H1 (cell line): ENCODE measurements around the gene AMMECR1L. TPM values are rescaled to one million over a fixed set of nuclear protein-coding genes. Genes with fewer than 3 reads are reported as not detected.

Source experiments
- CHD1 ChIP-seq: IDR thresholded peaks from 2 replicates; pipeline ENCODE4 v1.6.1; 2012; ENCODE audit warnings: low read depth, low read length, improper control_type of control experiment
- HDAC6 ChIP-seq: IDR thresholded peaks from one replicate; pipeline ENCODE4 v1.7.1; 2012; ENCODE audit warnings: low read depth, mild to moderate bottlenecking, inconsistent platforms, low read length, moderate library complexity
- KDM1A ChIP-seq: fragments of 200-600, 300-600 bp; sonication (generic); IDR thresholded peaks from 2 replicates; pipeline ENCODE4 v1.7.1; 2016; ENCODE audit warnings: mild to moderate bottlenecking, low read length, borderline replicate concordance
- MAX ChIP-seq: IDR thresholded peaks from 2 replicates; pipeline ENCODE4 v1.6.1; 2012; ENCODE audit warnings: inconsistent platforms
- POU5F1 ChIP-seq: IDR thresholded peaks from 2 replicates; pipeline ENCODE4 v1.6.1; 2011; ENCODE audit warnings: low read depth, mild to moderate bottlenecking, low read length, moderate library complexity
- TCF12 ChIP-seq: IDR thresholded peaks from 2 replicates; pipeline ENCODE4 v1.6.1; 2011; ENCODE audit warnings: low read depth, mild to moderate bottlenecking, low read length
- polyA plus RNA-seq, 7 experiments: library from polyadenylated mRNA; depleted of rRNA in 3 of 7; stranded (reverse) in 5 of 7; unstranded in 2 of 7; fragments of >200 nt in 5 of 7; fragments of 200-250 nt in 2 of 7; gene quantifications; 1 replicate in 5 of 7; 2 replicates in 1 of 7; 4 replicates in 1 of 7; pipeline versions ENCODE4 v1.2.1 to v1.2.3, GENCODE V29; 2011 to 2013; ENCODE audit warnings: missing spikeins in 2 of 7, mixed read lengths in 2 of 7
- total RNA-seq: library from RNA; stranded (reverse); fragmentation: NEBNext Ultra II Directional; extraction: Animal tissue kit (Norgen Biotek cat#: 25700); gene quantifications from 2 replicates; pipeline ENCODE4 v1.2.1, GENCODE V29; 2021
- TF ChIP-seq, protein P1 (sequence below): fragments of 300-600 bp; sonication (generic); IDR thresholded peaks from 2 replicates; pipeline ENCODE4 v1.7.1; 2012; ENCODE audit warnings: low read length, moderate library complexity, mild to moderate bottlenecking, inconsistent platforms; ENCODE audit not compliant: insufficient replicate concordance

AMMECR1L gene
- total and polyA plus RNA-seq, 2 of the 8 experiments (the other 6 are each of a cell fraction or from before 2014, with no cell fraction given), result 10.1 to 18.8 TPM

DNA sequence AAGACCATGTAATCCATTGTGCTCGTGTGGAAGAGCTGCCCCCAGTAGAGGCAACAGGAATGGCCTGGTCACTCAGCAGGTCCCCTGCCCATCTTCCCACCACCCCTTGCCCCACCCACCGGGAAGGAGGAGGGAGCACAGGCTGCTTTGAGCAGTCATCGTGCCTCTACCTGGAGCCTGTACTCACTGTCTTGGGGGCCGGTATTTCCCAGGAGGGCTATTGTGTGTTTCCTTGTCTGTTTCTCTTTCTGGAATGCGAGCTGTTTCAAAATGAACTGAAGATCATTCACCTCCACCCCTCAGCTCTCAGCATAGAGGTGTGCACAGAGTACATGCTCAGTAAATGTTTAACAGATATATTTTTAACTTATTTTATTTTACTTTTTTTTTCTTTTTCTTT lies 7.7 kb upstream of the AMMECR1L start (continued):
- TF ChIP-seq, protein P1, sequence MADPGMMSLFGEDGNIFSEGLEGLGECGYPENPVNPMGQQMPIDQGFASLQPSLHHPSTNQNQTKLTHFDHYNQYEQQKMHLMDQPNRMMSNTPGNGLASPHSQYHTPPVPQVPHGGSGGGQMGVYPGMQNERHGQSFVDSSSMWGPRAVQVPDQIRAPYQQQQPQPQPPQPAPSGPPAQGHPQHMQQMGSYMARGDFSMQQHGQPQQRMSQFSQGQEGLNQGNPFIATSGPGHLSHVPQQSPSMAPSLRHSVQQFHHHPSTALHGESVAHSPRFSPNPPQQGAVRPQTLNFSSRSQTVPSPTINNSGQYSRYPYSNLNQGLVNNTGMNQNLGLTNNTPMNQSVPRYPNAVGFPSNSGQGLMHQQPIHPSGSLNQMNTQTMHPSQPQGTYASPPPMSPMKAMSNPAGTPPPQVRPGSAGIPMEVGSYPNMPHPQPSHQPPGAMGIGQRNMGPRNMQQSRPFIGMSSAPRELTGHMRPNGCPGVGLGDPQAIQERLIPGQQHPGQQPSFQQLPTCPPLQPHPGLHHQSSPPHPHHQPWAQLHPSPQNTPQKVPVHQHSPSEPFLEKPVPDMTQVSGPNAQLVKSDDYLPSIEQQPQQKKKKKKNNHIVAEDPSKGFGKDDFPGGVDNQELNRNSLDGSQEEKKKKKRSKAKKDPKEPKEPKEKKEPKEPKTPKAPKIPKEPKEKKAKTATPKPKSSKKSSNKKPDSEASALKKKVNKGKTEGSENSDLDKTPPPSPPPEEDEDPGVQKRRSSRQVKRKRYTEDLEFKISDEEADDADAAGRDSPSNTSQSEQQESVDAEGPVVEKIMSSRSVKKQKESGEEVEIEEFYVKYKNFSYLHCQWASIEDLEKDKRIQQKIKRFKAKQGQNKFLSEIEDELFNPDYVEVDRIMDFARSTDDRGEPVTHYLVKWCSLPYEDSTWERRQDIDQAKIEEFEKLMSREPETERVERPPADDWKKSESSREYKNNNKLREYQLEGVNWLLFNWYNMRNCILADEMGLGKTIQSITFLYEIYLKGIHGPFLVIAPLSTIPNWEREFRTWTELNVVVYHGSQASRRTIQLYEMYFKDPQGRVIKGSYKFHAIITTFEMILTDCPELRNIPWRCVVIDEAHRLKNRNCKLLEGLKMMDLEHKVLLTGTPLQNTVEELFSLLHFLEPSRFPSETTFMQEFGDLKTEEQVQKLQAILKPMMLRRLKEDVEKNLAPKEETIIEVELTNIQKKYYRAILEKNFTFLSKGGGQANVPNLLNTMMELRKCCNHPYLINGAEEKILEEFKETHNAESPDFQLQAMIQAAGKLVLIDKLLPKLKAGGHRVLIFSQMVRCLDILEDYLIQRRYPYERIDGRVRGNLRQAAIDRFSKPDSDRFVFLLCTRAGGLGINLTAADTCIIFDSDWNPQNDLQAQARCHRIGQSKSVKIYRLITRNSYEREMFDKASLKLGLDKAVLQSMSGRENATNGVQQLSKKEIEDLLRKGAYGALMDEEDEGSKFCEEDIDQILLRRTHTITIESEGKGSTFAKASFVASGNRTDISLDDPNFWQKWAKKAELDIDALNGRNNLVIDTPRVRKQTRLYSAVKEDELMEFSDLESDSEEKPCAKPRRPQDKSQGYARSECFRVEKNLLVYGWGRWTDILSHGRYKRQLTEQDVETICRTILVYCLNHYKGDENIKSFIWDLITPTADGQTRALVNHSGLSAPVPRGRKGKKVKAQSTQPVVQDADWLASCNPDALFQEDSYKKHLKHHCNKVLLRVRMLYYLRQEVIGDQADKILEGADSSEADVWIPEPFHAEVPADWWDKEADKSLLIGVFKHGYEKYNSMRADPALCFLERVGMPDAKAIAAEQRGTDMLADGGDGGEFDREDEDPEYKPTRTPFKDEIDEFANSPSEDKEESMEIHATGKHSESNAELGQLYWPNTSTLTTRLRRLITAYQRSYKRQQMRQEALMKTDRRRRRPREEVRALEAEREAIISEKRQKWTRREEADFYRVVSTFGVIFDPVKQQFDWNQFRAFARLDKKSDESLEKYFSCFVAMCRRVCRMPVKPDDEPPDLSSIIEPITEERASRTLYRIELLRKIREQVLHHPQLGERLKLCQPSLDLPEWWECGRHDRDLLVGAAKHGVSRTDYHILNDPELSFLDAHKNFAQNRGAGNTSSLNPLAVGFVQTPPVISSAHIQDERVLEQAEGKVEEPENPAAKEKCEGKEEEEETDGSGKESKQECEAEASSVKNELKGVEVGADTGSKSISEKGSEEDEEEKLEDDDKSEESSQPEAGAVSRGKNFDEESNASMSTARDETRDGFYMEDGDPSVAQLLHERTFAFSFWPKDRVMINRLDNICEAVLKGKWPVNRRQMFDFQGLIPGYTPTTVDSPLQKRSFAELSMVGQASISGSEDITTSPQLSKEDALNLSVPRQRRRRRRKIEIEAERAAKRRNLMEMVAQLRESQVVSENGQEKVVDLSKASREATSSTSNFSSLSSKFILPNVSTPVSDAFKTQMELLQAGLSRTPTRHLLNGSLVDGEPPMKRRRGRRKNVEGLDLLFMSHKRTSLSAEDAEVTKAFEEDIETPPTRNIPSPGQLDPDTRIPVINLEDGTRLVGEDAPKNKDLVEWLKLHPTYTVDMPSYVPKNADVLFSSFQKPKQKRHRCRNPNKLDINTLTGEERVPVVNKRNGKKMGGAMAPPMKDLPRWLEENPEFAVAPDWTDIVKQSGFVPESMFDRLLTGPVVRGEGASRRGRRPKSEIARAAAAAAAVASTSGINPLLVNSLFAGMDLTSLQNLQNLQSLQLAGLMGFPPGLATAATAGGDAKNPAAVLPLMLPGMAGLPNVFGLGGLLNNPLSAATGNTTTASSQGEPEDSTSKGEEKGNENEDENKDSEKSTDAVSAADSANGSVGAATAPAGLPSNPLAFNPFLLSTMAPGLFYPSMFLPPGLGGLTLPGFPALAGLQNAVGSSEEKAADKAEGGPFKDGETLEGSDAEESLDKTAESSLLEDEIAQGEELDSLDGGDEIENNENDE, result no peak
- TF ChIP-seq POU5F1 (no peak), KDM1A (no peak), TCF12 (no peak), CHD1 (no peak), MAX (no peak), HDAC6 (no peak)
